Measurements from ENCODE around the gene LETMD1. TPM values are rescaled to one million over a fixed set of nuclear protein-coding genes. Genes with fewer than 3 reads are reported as not detected.
"Not testable (repeated sequence)": the region's sequence is repeated elsewhere in the genome, so short reads cannot be mapped to it uniquely, and the experiment has no call there.

Gene LETMD1
- total and polyA plus RNA-seq, 2 donors from 2014 or later = 54.4 to 68.2 TPM

DNA sequence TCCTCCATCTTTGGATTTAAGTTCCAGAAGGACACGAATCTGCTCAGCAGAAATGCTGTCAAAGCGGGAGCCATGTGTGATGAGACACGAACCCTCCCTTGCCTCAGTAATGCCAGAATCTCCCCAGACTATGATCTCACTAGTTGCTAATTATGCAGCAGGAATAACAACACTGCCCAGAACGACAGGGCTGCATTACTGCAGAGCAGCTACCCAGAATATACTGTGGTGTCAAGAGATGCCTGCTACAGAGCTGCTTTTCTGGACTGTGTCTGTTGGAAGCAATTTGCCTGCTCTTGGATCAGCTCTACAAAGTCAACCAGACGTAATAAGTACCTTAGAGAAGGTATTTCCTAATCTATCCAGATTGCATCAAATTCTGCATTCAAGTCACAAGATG is 29.8 kb downstream of the LETMD1 start:
- TF ChIP-seq, protein P1, sequence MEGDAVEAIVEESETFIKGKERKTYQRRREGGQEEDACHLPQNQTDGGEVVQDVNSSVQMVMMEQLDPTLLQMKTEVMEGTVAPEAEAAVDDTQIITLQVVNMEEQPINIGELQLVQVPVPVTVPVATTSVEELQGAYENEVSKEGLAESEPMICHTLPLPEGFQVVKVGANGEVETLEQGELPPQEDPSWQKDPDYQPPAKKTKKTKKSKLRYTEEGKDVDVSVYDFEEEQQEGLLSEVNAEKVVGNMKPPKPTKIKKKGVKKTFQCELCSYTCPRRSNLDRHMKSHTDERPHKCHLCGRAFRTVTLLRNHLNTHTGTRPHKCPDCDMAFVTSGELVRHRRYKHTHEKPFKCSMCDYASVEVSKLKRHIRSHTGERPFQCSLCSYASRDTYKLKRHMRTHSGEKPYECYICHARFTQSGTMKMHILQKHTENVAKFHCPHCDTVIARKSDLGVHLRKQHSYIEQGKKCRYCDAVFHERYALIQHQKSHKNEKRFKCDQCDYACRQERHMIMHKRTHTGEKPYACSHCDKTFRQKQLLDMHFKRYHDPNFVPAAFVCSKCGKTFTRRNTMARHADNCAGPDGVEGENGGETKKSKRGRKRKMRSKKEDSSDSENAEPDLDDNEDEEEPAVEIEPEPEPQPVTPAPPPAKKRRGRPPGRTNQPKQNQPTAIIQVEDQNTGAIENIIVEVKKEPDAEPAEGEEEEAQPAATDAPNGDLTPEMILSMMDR (IDR thresholded peaks at IDR 0.05; ENCODE audit: borderline replicate concordance, extremely low read depth, insufficient read depth) = no peak
- no peak overlapping the region for H3K9ac ChIP-seq (ENCODE audit: low read length in 3 of 3)
- no peaks in the 10 kb centered on the region for H3K27me3 ChIP-seq (ENCODE audit: control insufficient read depth, insufficient read depth, low read length)
- DNase-seq = no peak
- H3K4me3 ChIP-seq (ENCODE audit: low read length in 3 of 3) = no peak overlapping the region
- FAIRE-seq = no peak
- H3K9me3 ChIP-seq (ENCODE audit: control insufficient read depth in 2 of 3, insufficient read depth in 1 of 3, low read length in 3 of 3) = no peaks in the 10 kb centered on the region
- peaks cover 0 to 3% (median 0%) of the 10 kb centered on the region in 3 donors for H3K36me3 ChIP-seq (ENCODE audit: control insufficient read depth in 2 of 3, insufficient read depth in 3 of 3, low read length in 3 of 3)
- intact Hi-C loops (cut with DNase I) = no loop called here
- H3K4me1 ChIP-seq (ENCODE audit: control insufficient read depth in 2 of 3, insufficient read depth in 2 of 3, low read depth in 1 of 3, low read length in 3 of 3) = peaks cover 0 to 14% (median 5%) of the 10 kb centered on the region in 3 donors
- H3K27ac ChIP-seq (ENCODE audit: low read depth in 2 of 2, low read length in 2 of 2) = no peak overlapping the region

DNA sequence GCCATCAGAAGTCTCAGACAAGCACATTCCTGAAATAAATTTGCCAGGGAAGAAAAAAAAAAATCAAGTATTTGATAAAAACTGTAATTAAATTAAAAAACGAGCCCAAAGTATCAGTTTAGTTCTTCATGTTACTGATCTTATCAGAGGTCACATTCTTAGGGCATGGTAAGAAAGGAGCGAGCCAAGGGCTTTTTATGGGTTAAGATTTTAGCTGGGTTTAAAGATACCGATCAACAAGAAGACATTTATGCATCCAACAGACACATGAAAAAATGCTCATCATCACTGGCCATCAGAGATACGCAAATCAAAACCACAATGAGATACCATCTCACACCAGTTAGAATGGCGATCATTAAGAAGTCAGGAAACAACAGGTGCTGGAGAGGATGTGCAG is 30.2 kb downstream of the LETMD1 start:
- DNase-seq; H3K27ac ChIP-seq (ENCODE audit: low read depth in 2 of 2, low read length in 2 of 2); H3K9ac ChIP-seq (ENCODE audit: low read length in 3 of 3); H3K9me3 ChIP-seq (ENCODE audit: control insufficient read depth in 2 of 3, insufficient read depth in 1 of 3, low read length in 3 of 3); H3K4me3 ChIP-seq (ENCODE audit: low read length in 3 of 3); intact Hi-C loops (cut with DNase I); H3K36me3 ChIP-seq (ENCODE audit: control insufficient read depth in 2 of 3, insufficient read depth in 3 of 3, low read length in 3 of 3); FAIRE-seq; H3K27me3 ChIP-seq (ENCODE audit: control insufficient read depth, insufficient read depth, low read length): not testable (repeated sequence)
- peaks cover 0 to 14% (median 5%) of the 10 kb centered on the region in 3 donors for H3K4me1 ChIP-seq (ENCODE audit: control insufficient read depth in 2 of 3, insufficient read depth in 2 of 3, low read depth in 1 of 3, low read length in 3 of 3)

DNA sequence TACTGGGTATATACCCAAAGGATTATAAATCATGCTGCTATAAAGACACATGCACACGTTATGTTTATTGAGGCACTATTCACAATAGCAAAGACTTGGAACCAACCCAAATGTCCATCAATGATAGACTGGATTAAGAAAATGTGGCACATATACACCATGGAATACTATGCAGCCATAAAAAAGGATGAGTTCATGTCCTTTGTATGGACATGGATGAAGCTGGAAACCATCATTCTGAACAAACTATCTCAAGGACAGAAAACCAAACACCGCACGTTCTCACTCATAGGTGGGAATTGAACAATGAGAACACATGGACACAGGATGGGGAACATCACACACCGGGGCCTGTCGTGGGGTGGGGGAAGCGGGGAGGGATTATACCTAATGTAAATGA is 30.7 kb downstream of the LETMD1 start:
- H3K4me1 ChIP-seq (ENCODE audit: control insufficient read depth in 2 of 3, insufficient read depth in 2 of 3, low read depth in 1 of 3, low read length in 3 of 3) = peaks cover 0 to 14% (median 5%) of the 10 kb centered on the region in 3 donors
- FAIRE-seq = not testable (repeated sequence)

DNA sequence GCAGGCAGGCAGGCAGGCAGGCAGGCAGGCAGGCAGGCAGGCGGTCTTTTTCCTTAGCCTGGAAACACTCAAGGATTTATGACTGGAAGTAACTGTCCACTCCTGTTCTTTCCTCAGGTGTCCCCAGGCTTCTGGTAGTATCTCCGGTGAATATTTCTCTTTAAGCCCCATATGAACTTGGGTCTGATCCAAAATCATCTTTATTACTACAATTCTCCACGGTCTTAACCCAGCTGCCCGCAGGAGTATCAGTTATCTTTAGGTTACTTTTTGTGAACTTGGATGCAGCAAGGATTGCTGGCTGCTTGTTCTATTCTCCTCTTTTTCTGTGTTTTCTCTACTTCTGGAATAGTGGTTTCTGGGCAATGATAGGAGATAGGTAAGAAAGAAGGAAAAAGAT is 32.0 kb downstream of the LETMD1 start:
- Histone ChIP-seq H3K9me3 (ENCODE audit: control insufficient read depth in 2 of 3, insufficient read depth in 1 of 3, low read length in 3 of 3) (no peaks in the 10 kb centered on the region), H3K4me1 (ENCODE audit: control insufficient read depth in 2 of 3, insufficient read depth in 2 of 3, low read depth in 1 of 3, low read length in 3 of 3) (peaks cover 0 to 14% (median 5%) of the 10 kb centered on the region in 3 donors), H3K27ac (ENCODE audit: low read depth in 2 of 2, low read length in 2 of 2) (no peak overlapping the region), H3K4me3 (ENCODE audit: low read length in 3 of 3) (no peak overlapping the region), H3K9ac (ENCODE audit: low read length in 3 of 3) (no peak overlapping the region), H3K36me3 (ENCODE audit: control insufficient read depth in 2 of 3, insufficient read depth in 3 of 3, low read length in 3 of 3) (no peaks in the 10 kb centered on the region), H3K27me3 (ENCODE audit: control insufficient read depth, insufficient read depth, low read length) (no peaks in the 10 kb centered on the region)
- FAIRE-seq (no peak), DNase-seq (no peak)
- intact Hi-C loops (cut with DNase I) = no loop called here
- TF ChIP-seq, protein P1 (IDR thresholded peaks at IDR 0.05; ENCODE audit: borderline replicate concordance, extremely low read depth, insufficient read depth) = no peak

More for the DNA sequence above, 30.7 kb downstream of the LETMD1 start:
- H3K4me3 ChIP-seq (ENCODE audit: low read length in 3 of 3); H3K36me3 ChIP-seq (ENCODE audit: control insufficient read depth in 2 of 3, insufficient read depth in 3 of 3, low read length in 3 of 3); H3K27me3 ChIP-seq (ENCODE audit: control insufficient read depth, insufficient read depth, low read length); H3K27ac ChIP-seq (ENCODE audit: low read depth in 2 of 2, low read length in 2 of 2); H3K9ac ChIP-seq (ENCODE audit: low read length in 3 of 3); DNase-seq; H3K9me3 ChIP-seq (ENCODE audit: control insufficient read depth in 2 of 3, insufficient read depth in 1 of 3, low read length in 3 of 3); intact Hi-C loops (cut with DNase I): not testable (repeated sequence)

All from kidney (tissue), 14 donors.